SKM-1 treated with dmso at 0.1 percent for 144 hours (cell line): Measurements from ENCODE around the gene DPP6.
A peak's percentile ranks its signal among the peaks of the same experiment; 100 is the strongest.

ENCODE experiments used
- DNase-seq: peaks from one replicate; lab custom pipeline; 2025; ENCODE audit not compliant: unreplicated experiment; lab: John Stamatoyannopoulos, UW

The DPP6 gene

GRCh38 chr7:154684666-154685563 is 632.7 kb downstream of the DPP6 start:
- DNase-seq: no peak

GRCh38 chr7:154685564-154685901 is 633.3 kb downstream of the DPP6 start:
- DNase-seq: no peak

DNA sequence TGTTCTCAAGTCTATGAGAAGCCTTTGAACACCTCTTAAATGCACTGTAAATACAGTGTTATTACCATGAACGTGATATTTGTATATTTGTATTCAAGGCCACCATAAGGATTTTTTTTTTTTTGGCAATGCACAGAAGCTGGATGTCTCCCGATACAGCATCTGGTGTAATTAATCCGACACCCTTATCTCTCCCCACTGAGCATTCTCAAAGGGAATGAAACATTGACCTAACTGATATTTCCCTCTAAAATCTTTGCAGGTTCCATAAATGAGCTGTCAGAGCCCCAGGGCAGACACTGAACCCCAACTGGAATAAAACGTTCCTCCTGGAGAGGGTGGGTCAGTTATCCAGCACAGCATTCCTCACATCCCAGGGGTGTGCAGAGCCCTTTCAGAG is 634.1 kb downstream of the DPP6 start:
- no peak for DNase-seq

DNA sequence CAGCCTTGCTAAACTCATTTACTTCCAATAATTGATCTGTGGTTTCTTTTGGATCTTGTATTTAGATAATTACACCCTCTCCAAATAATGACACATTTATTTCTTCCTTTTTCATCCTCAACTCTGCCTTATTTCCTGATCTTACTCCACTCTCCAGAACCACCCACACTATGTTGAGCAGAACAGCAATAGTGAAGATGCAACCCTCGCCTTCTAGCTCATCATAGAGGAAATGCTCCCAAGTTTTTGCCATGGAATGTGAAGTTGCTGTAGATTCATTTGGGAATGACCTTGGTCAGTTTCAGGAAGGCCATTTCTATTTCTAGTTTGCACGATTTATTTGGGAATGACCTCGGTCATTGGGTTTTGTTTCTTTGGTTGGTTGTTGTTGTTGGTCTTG is 636.8 kb downstream of the DPP6 start:
- DNase-seq: no peak

DNA sequence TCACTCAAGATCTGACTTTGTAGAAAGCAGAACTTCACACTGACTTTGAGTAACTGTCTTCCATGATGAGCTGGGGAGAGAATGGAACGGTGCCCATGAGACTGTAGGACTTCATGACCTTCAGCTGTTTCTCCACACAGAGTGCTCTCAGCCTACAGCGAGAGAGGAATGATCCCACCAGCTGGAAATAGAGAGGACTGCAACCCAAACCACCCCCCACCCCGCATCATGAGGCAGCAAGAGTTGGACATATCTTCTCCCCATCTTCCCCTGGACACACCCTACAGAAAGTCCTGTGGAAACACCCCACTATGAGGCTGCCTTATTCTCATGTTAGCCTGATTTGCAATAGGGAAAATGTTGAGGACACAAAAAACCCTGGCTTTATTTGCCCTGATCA is 638.2 kb downstream of the DPP6 start:
- no peak for DNase-seq

GRCh38 chr7:154693661-154694060 is 641.5 kb downstream of the DPP6 start:
- DNase-seq: no peak

DNA sequence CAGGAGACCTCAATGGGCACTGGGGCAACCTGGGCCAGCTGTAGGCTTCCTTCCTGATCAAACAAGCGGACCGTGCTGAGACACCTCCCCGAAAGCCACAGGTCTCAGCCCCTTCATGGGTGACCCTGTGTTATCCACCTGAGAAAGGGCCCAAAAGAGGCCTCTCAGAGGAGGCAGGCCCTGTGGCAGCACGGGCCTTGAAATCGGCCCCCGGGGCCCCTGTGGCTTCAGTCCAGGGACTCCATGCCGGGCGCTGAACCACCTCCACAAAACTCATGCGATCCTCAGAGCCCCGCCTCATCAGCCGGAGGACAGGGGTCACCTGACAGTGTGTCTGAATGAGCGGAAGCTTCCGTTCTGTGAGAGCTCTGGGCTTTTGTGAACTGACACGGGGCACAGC is 643.6 kb downstream of the DPP6 start:
- DNase-seq: no peak

GRCh38 chr7:154696556-154696955 is 644.4 kb downstream of the DPP6 start:
- no peak for DNase-seq

- DNase-seq: no peak
Measured at GRCh38 chr7:154698726-154699291, 646.6 kb downstream of the DPP6 start.

- DNase-seq: no peak
Measured at GRCh38 chr7:154699417-154699816, 647.2 kb downstream of the DPP6 start.

GRCh38 chr7:154709840-154710520 is 657.8 kb downstream of the DPP6 start:
- DNase-seq: no peak

- DNase-seq: no peak
Measured at GRCh38 chr7:154720016-154720415, 667.8 kb downstream of the DPP6 start.

DNA sequence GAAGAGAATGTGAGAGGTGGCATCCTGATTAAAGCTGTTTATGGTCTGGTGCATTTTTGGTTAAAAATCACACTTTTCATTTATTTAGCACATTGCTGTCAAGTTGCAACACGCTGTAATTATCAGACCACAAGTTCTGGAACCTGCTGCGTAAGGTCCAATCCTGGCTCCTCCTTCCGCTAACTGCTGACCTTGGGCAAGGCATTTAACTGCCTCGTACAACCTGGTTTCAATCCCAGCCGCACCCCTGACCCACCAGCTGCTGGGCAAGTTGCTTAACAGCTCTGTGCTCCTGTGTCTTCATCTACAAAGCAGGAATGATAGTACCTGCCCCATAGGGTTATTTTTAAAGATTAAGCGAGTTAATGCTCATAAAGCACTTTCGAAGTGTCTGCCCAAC is 668.9 kb downstream of the DPP6 start:
- no peak for DNase-seq

- DNase-seq: no peak
Measured at GRCh38 chr7:154726368-154726767, 674.2 kb downstream of the DPP6 start.

DNA sequence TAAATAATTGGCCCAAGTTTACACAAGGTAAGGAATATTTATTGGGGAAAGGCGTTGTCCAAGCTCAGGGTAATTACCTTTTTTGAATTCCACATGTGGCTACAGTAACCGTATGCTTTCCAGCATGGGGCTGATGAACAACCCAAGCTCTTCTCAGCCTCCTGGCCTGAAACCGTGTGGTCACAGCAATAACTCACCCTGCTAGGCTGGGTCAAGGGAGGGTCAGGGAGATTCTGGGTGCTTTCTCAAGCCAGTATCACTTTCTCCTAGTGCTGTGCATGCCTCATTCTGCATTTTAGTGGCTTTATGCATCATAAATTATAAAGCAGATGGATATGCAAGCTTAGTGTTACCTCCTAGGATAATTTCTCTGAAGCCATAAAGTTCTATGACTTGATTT is 676.9 kb downstream of the DPP6 start:
- DNase-seq: no peak

DNA sequence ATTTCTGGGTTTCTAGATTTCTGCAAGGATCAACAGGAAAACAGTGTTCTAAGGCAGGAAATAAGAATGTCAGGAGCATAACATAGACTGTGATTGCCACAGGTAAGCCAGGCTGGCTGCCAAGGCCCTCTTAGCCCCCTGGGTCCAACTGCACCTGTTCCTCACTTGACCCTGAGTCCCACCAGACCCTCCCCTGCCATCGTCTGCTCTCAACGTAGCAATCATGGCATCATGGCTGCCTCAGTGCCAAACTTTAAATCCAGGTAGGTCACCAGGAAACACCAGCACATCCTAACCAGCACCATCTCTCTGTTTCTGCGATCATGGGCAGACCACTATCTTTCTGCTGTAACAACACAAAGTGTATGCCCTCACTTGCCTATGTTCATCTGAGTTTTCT is 683.6 kb downstream of the DPP6 start:
- DNase-seq: no peak

- no peak for DNase-seq
Measured at GRCh38 chr7:154736389-154736788, 684.2 kb downstream of the DPP6 start.

DNA sequence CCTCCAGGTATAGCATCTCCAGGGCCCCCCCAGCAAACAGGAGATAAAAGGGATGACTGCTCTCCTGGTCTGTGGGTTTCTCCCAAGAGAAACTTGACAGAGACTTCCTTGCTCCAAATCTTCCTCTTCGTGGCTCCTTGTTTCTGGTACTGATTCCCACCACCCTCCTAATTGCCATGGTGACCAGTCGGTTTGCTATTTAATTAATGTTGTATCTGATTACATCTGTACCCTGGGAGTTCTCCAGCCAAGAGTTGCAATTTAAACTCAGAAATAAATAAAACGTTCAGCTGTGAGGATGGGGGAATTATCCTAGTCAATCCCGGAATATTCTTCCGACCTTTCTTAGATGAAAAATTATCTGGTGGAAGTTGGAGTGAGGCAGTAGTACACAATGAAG is 686.0 kb downstream of the DPP6 start:
- no peak for DNase-seq

DNA sequence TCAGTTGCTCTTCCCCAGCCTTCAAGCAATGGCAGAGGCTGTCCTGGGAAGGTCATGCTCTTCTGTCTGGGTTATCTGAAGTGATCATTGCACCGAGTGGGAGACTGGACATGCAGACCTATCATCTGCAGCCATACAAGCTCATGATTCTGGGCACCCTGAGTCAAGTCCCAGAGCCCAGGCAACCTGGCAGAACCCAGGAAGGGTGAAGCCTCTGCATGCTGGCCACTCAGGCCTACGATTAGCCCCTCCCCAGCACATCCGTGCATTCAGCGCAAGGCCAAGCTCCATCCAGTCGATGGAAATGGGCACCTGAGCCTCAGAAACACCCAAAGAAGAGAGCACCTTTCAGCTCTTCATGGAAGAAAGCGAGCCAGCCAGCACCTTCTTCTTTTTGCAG is 688.9 kb downstream of the DPP6 start:
- DNase-seq: no peak

- DNase-seq: no peak
Measured at GRCh38 chr7:154743206-154743605, 691.0 kb downstream of the DPP6 start.

DNA sequence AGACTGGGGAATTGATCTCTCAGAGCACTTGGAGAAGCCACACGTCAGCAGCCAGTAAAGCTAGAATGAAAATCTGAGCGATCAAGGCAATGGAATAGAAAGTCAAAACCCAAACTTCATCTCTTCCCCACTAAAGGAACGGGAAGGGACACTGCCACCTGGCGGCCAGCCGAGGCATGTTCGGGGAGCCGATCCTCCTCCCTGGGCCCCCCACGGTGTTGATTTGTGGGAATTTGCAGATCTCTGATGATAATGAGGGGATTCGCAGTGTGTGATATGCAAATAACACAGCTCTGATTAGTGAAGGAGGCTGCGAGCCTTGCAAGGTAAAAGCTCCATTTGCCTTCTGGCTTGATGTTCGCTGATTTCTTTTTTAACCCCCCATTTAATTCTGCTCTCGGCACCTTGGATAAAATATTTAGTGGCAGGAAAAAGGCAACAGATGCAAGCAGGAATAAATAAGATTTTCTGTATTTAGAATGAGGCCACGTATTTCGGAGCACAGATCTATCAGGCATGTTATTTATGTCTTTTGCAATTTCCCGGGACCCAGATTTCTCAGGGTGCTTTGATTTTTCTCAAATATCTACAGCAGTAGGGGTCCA is 692.2 kb downstream of the DPP6 start:
- peak; percentile 1 for DNase-seq

DNA sequence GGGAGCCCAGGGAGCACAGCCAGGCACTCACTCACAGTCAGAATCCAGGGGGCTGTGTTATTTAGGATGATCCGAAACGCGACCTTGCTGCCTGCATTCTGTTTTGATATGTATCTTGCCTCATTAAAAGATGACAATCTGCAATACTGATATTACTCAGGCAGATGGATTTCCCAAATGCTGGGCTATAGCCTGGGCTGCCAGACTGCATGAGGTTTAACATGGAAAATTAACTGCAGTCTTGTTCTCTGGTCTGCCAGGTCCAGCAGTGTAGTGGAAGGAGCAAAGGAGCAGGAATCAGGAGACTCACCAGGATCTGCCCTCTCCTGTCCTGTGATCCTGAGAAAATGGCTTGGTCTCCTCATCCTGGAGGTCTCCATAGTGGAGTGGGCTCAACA is 692.7 kb downstream of the DPP6 start:
- DNase-seq: no peak
